ENCODE results near the gene SDK1.

Gene SDK1

DNA sequence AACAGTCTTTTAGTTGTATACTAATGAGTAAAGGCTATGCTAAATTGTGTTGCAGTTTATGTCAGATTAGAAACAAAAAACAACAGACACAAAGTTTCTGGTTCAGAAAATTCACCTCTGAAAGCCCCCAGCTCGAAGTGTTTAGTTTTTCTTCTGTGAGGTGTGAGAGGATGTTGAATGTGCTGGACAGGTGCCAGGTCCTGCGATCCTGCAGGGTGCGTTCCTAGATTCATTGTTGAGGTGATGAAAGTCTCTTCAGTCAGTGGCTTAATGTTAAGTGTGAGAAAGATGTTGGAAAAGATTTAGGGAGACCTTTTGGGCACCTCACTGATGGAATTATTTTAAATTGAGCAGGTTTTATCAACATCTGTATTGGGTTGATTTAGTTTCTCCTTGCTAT, 287.3 kb downstream of the SDK1 start:
- Histone ChIP-seq H3K36me3 (ENCODE audit: control insufficient read depth in 2 of 2, insufficient read depth in 2 of 2, low read length in 2 of 2) (no peaks in the 10 kb centered on the region), H3K9ac (ENCODE audit: low read length in 2 of 2) (no peak overlapping the region), H3K4me1 (ENCODE audit: control insufficient read depth, insufficient read depth, low read length) (no peaks in the 10 kb centered on the region), H3K27ac (ENCODE audit: low read length) (no peak overlapping the region), H3K4me3 (ENCODE audit: low read length in 2 of 2) (no peak overlapping the region), H3K27me3 (ENCODE audit: control insufficient read depth in 1 of 2, insufficient read depth in 2 of 2, low read length in 2 of 2) (no peaks in the 10 kb centered on the region), H3K9me3 (ENCODE audit: control insufficient read depth in 2 of 2, low read length in 2 of 2) (no peaks in the 10 kb centered on the region)

DNA sequence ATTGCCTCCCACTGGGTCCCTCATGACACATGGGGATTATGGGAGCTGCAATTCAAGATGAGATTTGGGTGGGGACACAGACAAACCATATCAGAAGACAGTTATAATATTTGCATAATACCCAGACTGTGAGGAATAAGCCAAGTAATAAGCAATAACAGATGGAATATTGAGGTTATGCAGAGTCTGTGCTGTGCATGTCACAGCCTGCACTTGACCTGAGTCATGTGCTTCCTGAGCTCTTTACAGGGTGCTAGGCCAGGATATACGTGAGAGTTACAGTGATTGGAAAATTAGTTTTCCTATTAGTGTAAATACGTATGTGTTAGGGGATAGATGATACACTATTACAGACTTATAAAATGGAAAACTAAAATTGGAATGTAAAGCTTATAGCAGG, 288.7 kb downstream of the SDK1 start:
- Histone ChIP-seq H3K4me3 (ENCODE audit: low read length in 2 of 2) (no peak overlapping the region), H3K36me3 (ENCODE audit: control insufficient read depth in 2 of 2, insufficient read depth in 2 of 2, low read length in 2 of 2) (no peaks in the 10 kb centered on the region), H3K27ac (ENCODE audit: low read length) (no peak overlapping the region), H3K9me3 (ENCODE audit: control insufficient read depth in 2 of 2, low read length in 2 of 2) (no peaks in the 10 kb centered on the region), H3K9ac (ENCODE audit: low read length in 2 of 2) (no peak overlapping the region), H3K27me3 (ENCODE audit: control insufficient read depth in 1 of 2, insufficient read depth in 2 of 2, low read length in 2 of 2) (no peaks in the 10 kb centered on the region), H3K4me1 (ENCODE audit: control insufficient read depth, insufficient read depth, low read length) (no peaks in the 10 kb centered on the region)

DNA sequence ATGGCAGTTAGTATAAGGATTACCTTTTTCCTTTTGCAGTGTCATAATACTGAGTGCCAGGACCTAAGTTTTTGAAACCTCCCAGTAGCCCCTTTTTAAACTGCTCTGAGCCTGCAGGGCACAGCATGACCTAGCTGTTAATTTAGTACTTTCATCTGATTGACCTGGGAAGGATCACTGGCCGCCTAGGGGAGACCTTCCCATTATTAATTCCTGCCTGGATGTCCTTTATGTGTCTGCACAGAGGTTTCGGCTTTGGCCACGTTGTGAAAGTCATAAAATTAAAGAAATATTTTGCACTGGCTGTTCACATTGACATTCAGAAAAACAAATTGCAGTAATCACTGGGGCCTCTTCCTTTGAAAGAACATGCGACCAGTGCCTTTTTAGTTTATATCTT, 290.2 kb downstream of the SDK1 start:
- no peaks in the 10 kb centered on the region for H3K9me3 ChIP-seq (ENCODE audit: control insufficient read depth in 2 of 2, low read length in 2 of 2)
- H3K9ac ChIP-seq (ENCODE audit: low read length in 2 of 2): no peak overlapping the region

DNA sequence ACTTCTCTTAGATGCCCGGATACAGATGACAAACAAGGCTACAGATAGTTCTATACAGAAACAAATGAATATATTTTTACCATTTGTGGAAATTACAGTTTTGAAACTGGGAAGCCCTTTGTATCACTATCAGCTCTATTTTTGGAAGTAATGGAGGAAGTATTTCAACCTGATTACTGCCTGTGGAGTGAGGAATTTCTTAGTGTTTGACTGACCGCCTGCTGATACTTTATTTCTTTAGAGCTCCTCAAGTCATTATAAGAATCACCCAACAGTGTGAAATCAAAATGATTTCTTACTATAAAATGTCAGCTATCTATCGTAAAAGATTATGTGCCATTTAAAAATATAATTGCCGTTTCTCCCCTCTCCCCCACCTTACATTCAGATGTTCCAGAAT, 290.9 kb downstream of the SDK1 start:
- no peaks in the 10 kb centered on the region for H3K27me3 ChIP-seq (ENCODE audit: control insufficient read depth in 1 of 2, insufficient read depth in 2 of 2, low read length in 2 of 2)
- no peak overlapping the region for H3K9ac ChIP-seq (ENCODE audit: low read length in 2 of 2)
- H3K27ac ChIP-seq (ENCODE audit: low read length): no peak overlapping the region
- no peaks in the 10 kb centered on the region for H3K9me3 ChIP-seq (ENCODE audit: control insufficient read depth in 2 of 2, low read length in 2 of 2)
- H3K4me1 ChIP-seq (ENCODE audit: control insufficient read depth, insufficient read depth, low read length): no peaks in the 10 kb centered on the region
- no peak overlapping the region for H3K4me3 ChIP-seq (ENCODE audit: low read length in 2 of 2)
- no peaks in the 10 kb centered on the region for H3K36me3 ChIP-seq (ENCODE audit: control insufficient read depth in 2 of 2, insufficient read depth in 2 of 2, low read length in 2 of 2)

More for the DNA sequence above, 290.2 kb downstream of the SDK1 start:
- H3K4me1 ChIP-seq (ENCODE audit: control insufficient read depth, insufficient read depth, low read length): no peaks in the 10 kb centered on the region
- H3K27ac ChIP-seq (ENCODE audit: low read length): no peak overlapping the region
- no peak overlapping the region for H3K4me3 ChIP-seq (ENCODE audit: low read length in 2 of 2)
- H3K27me3 ChIP-seq (ENCODE audit: control insufficient read depth in 1 of 2, insufficient read depth in 2 of 2, low read length in 2 of 2): no peaks in the 10 kb centered on the region
- no peaks in the 10 kb centered on the region for H3K36me3 ChIP-seq (ENCODE audit: control insufficient read depth in 2 of 2, insufficient read depth in 2 of 2, low read length in 2 of 2)

DNA sequence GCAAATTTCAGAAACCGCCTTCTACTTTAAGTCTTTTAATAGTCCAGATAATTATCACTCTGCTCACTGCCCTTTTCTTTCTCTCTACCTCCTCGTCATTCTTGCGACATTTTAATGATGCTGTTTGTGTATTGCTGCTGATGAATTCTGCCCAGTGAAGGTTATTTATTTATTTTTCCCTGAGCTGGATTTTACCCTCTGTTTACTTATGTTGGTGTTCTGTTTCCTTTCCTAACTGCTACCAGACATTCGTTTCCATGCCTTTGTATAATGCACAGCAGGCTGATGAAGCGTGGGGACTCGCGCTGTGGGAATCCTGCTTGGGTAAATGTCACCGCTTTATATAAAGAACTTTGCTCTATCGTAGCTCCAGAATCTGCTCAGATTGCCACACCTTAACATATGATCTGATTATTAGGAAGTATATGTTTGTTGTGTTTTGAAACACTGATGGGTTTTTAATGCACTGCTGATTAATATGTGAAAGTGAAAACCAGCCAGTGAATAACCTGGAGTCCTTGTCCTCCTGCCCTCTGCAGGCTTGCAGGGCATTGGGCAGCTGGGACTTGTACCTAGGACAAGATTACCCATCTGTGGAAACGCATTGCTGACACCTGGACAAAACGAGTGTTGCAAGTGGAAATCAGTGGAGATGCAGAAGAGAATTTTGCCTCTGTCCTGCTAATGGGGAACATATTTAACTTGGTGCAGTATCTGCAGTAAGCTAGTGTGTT, 291.5 kb downstream of the SDK1 start:
- H3K9me3 ChIP-seq (ENCODE audit: control insufficient read depth in 2 of 2, low read length in 2 of 2): no peaks in the 10 kb centered on the region
- H3K9ac ChIP-seq (ENCODE audit: low read length in 2 of 2): no peak overlapping the region
- no peak overlapping the region for H3K4me3 ChIP-seq (ENCODE audit: low read length in 2 of 2)
- no peaks in the 10 kb centered on the region for H3K27me3 ChIP-seq (ENCODE audit: control insufficient read depth in 1 of 2, insufficient read depth in 2 of 2, low read length in 2 of 2)
- H3K36me3 ChIP-seq (ENCODE audit: control insufficient read depth in 2 of 2, insufficient read depth in 2 of 2, low read length in 2 of 2): no peaks in the 10 kb centered on the region
- no peaks in the 10 kb centered on the region for H3K4me1 ChIP-seq (ENCODE audit: control insufficient read depth, insufficient read depth, low read length)
- no peak overlapping the region for H3K27ac ChIP-seq (ENCODE audit: low read length)

DNA sequence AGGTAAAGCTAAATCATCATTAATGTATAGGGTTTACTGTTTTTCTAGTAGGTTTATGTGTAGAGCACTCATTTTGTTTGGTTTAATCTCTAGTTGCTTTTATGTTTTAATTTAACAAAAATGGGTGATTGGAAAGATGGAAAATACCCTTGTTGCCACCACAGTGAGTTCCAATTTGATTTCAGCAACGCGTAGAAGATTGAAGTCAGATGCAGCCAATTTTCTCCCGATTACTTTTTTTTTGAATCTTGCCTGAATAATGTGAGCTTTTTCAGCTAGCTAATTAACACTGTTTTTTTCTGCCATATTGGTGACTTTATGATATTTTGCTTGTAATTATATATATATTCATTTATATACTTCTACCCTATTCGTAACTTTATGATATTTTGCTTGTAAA, 293.8 kb downstream of the SDK1 start:
- H3K9me3 ChIP-seq (ENCODE audit: control insufficient read depth in 2 of 2, low read length in 2 of 2): no peaks in the 10 kb centered on the region
- H3K27me3 ChIP-seq (ENCODE audit: control insufficient read depth in 1 of 2, insufficient read depth in 2 of 2, low read length in 2 of 2): no peaks in the 10 kb centered on the region
- no peaks in the 10 kb centered on the region for H3K4me1 ChIP-seq (ENCODE audit: control insufficient read depth, insufficient read depth, low read length)
- no peak overlapping the region for H3K4me3 ChIP-seq (ENCODE audit: low read length in 2 of 2)
- no peak overlapping the region for H3K9ac ChIP-seq (ENCODE audit: low read length in 2 of 2)
- H3K36me3 ChIP-seq (ENCODE audit: control insufficient read depth in 2 of 2, insufficient read depth in 2 of 2, low read length in 2 of 2): no peaks in the 10 kb centered on the region
- no peak overlapping the region for H3K27ac ChIP-seq (ENCODE audit: low read length)

DNA sequence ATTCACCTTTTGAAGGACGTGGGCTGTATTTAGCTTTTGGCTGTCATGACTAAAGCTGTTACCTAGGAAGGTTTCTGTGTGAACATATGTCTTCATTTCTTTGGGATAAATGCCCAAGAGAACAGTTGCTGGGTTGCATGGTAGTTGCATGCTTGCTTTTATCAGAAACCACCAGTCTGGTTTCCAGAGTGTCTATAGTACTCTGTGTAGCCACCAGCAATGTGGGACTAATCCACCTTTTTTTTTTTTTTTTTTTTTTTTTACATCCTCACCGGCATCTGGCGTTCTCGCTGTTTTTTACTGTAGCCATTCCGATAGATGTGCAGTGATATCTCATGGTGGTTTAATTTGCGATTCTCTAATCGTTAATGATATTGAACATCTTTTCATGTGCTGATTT, 297.8 kb downstream of the SDK1 start:
- Histone ChIP-seq H3K27me3 (ENCODE audit: control insufficient read depth in 1 of 2, insufficient read depth in 2 of 2, low read length in 2 of 2) (no peaks in the 10 kb centered on the region), H3K4me3 (ENCODE audit: low read length in 2 of 2) (no peak overlapping the region), H3K9me3 (ENCODE audit: control insufficient read depth in 2 of 2, low read length in 2 of 2) (no peaks in the 10 kb centered on the region), H3K9ac (ENCODE audit: low read length in 2 of 2) (no peak overlapping the region), H3K4me1 (ENCODE audit: control insufficient read depth, insufficient read depth, low read length) (no peaks in the 10 kb centered on the region), H3K36me3 (ENCODE audit: control insufficient read depth in 2 of 2, insufficient read depth in 2 of 2, low read length in 2 of 2) (no peaks in the 10 kb centered on the region), H3K27ac (ENCODE audit: low read length) (no peak overlapping the region)

DNA sequence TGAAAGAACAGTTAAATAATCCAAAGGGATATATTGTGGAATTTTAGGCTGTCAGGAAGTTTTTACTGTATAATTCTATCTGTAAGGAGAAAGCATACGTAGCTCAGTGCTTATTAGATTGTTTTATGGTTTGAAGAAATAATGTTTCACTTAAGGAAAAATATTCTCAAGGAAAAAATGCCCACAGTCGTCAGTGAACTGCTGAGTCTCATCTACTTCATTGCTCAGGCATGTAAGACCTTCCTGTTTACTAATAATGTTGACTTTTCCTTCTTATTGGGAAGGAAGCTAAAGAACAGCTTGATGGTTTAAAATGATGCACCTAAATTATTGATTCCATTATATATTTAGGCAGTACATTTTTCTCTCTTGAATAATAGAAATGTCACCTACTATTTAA, 304.2 kb downstream of the SDK1 start:
- no peaks in the 10 kb centered on the region for H3K36me3 ChIP-seq (ENCODE audit: control insufficient read depth in 2 of 2, insufficient read depth in 2 of 2, low read length in 2 of 2)
- H3K27ac ChIP-seq (ENCODE audit: low read length): no peak overlapping the region
- no peaks in the 10 kb centered on the region for H3K27me3 ChIP-seq (ENCODE audit: control insufficient read depth in 1 of 2, insufficient read depth in 2 of 2, low read length in 2 of 2)
- no peaks in the 10 kb centered on the region for H3K9me3 ChIP-seq (ENCODE audit: control insufficient read depth in 2 of 2, low read length in 2 of 2)
- no peaks in the 10 kb centered on the region for H3K4me1 ChIP-seq (ENCODE audit: control insufficient read depth, insufficient read depth, low read length)
- no peak overlapping the region for H3K9ac ChIP-seq (ENCODE audit: low read length in 2 of 2)
- H3K4me3 ChIP-seq (ENCODE audit: low read length in 2 of 2): no peak overlapping the region

DNA sequence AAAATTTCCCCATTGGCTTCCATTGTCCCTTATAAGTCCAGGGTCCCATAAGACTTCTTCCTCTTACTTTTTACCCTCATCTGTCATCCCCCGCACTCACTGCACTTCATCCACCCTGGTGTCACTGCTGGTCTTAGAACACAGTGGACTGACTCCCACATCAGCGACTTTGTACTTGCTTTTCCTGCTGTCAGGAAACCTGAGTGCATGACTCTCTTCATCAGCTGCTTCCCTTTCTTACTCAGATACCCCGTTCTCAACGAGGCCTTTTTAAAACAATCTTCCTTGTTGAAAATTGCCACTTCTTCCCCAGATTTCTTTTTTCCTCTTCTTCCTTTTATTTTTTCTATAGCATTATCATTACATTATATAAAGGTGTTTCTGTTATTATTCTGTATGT, 305.4 kb downstream of the SDK1 start:
- Histone ChIP-seq H3K9me3 (ENCODE audit: control insufficient read depth in 2 of 2, low read length in 2 of 2) (no peaks in the 10 kb centered on the region), H3K27ac (ENCODE audit: low read length) (no peak overlapping the region), H3K4me3 (ENCODE audit: low read length in 2 of 2) (no peak overlapping the region), H3K36me3 (ENCODE audit: control insufficient read depth in 2 of 2, insufficient read depth in 2 of 2, low read length in 2 of 2) (no peaks in the 10 kb centered on the region), H3K4me1 (ENCODE audit: control insufficient read depth, insufficient read depth, low read length) (no peaks in the 10 kb centered on the region), H3K9ac (ENCODE audit: low read length in 2 of 2) (no peak overlapping the region), H3K27me3 (ENCODE audit: control insufficient read depth in 1 of 2, insufficient read depth in 2 of 2, low read length in 2 of 2) (no peaks in the 10 kb centered on the region)

DNA sequence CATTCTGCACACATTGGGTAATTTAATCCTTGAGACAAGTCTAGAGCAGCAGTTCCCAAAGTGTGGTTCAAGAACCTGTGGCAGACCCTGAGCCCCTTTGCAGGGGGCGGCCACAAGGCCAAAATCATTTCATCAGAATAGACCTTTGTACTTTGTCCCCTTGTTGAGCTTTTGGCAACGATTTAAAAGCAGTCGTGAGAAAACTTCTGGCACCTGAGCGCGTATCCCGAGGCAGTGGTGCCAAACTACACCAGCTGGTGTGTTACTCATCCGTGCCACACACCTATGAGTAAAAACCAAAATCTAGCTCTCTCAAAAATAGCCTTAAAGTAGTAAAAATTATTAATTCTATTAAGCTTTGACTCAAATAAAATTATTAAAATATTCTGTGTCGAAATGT, 306.8 kb downstream of the SDK1 start:
- H3K27me3 ChIP-seq (ENCODE audit: control insufficient read depth in 1 of 2, insufficient read depth in 2 of 2, low read length in 2 of 2): no peaks in the 10 kb centered on the region
- H3K27ac ChIP-seq (ENCODE audit: low read length): no peak overlapping the region
- H3K36me3 ChIP-seq (ENCODE audit: control insufficient read depth in 2 of 2, insufficient read depth in 2 of 2, low read length in 2 of 2): no peaks in the 10 kb centered on the region
- H3K9ac ChIP-seq (ENCODE audit: low read length in 2 of 2): no peak overlapping the region
- H3K9me3 ChIP-seq (ENCODE audit: control insufficient read depth in 2 of 2, low read length in 2 of 2): no peaks in the 10 kb centered on the region
- no peaks in the 10 kb centered on the region for H3K4me1 ChIP-seq (ENCODE audit: control insufficient read depth, insufficient read depth, low read length)
- H3K4me3 ChIP-seq (ENCODE audit: low read length in 2 of 2): no peak overlapping the region

DNA sequence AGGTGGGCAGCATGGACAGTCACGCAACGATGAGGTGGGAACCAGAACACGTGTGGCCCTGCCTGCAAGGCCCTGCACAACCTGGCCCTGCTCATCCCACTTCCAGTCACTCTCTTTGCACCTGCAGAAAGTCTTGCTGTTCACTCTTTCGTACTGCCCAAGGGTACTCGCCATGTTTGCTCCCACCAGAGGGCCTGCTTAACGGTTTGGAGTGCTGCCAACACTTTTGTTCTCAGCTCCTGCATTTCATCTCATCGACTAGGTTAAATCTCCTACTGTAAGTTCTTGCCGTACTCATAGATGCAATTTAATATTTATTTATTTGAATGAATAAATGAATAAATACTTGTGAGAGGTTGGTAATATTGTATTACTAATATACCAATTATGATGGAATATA, 315.3 kb downstream of the SDK1 start:
- Histone ChIP-seq H3K27ac (ENCODE audit: low read length) (no peak overlapping the region), H3K4me3 (ENCODE audit: low read length in 2 of 2) (no peak overlapping the region), H3K9me3 (ENCODE audit: control insufficient read depth in 2 of 2, low read length in 2 of 2) (peaks cover 0 to 7% of the 10 kb centered on the region in 2 donors), H3K27me3 (ENCODE audit: control insufficient read depth in 1 of 2, insufficient read depth in 2 of 2, low read length in 2 of 2) (no peaks in the 10 kb centered on the region), H3K4me1 (ENCODE audit: control insufficient read depth, insufficient read depth, low read length) (no peaks in the 10 kb centered on the region), H3K9ac (ENCODE audit: low read length in 2 of 2) (no peak overlapping the region), H3K36me3 (ENCODE audit: control insufficient read depth in 2 of 2, insufficient read depth in 2 of 2, low read length in 2 of 2) (no peaks in the 10 kb centered on the region)

Measured in stomach smooth muscle (tissue), 2 donors.